HG03575 (cell line): Measurements from ENCODE around the gene ST3GAL3.

Source experiments
- ATAC-seq: cut with Tn5 transposase; IDR thresholded peaks from one replicate; pipeline ENCODE4 v1.9.1; 2021; ENCODE audit not compliant: unreplicated experiment, insufficient number of reproducible peaks, low FRiP score; ENCODE audit errors: extremely low read depth

The ST3GAL3 gene

DNA sequence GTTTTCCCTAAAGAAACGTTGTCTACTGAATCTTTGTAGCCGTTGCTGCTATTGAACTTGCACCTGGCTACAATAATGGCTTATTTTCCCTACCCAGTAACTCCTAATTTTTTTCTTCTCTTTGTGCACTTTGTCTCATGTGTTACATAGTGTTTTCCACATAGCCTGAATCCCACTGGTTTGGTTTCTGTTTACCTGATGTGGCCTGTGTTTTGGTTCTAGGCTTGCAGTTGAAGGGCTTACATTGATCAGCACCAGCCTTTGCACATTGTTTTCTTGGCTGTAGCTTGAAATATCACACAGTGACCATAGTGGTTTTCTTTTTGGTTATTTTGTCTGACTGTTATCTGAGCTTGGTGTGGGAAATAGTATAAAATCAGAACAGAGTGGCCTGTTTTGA is 29.5 kb downstream of the ST3GAL3 start:
- no peak for ATAC-seq

DNA sequence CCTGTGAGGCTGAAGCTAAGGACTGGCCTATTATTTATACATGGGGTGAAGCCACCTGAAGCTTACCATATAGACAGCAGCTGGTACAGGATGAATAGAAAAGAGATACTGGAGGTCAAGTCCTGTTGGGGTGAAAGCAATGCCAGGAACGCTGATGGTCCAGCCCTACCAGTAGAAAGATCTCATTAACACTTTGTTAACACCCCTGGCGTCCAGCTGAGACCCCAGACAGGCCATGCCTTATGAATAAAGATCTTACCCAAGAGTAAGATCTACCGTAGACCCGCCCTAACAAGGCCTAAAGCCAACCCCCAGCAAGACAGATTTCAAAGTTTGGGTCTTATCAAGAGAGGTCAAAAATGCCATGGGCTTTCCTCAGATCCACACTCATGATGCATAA is 34.7 kb downstream of the ST3GAL3 start:
- no peak for ATAC-seq

DNA sequence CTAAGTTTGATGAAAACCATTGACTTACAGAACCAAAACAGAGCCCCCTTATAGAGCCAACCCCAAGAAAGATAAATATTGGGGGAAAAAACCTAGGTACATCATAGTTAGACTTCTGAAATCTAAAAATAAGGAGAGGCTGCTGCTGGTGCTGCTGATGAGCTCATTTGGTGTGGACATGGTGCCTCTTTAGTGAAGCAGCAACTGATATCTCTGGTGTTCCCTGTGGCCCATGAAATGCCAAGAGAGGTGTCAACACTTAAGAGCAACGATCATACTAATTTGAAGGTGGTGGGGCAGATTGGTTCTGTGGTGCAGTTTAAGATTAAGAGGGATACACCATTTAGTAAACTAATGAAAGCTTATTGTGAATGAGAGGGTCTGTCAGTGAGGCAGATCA is 35.9 kb downstream of the ST3GAL3 start:
- ATAC-seq, result no peak

DNA sequence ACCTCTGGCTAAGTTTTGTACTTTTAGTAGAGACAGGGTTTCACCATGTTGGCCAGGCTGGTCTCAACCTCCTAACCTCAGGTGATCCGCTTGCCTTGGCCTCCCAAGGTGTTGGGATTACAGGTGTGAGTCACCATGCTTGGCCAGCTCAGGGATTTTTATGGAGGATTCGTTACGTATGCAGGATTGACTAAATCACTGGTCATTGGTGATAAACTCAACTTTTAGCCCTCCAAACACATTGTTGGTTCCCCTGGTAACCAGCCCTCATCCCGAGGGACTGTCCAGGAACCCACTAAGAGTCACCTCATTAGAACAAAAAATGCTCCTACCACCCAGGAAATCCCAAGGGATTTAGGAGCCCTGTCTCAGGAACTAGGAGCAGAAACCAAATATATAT is 40.4 kb downstream of the ST3GAL3 start:
- no peak for ATAC-seq

DNA sequence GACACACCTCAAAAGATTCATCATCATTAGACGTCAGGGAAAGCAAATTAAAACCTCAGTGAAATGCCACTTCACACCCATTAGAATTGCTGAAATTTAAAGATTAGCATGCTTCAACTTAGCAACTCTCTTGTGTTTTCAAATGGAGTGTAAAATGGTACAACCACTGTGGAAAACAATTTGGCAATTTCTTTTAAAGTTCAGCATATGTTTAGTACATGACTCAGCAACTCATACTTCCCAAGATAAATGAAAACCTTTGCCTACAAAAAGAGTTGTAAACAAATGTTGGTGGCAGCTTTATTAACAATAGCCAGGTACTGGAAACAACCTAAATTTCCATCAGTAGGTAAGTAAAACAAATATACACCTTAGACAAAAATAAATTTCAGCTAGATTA is 42.7 kb downstream of the ST3GAL3 start:
- ATAC-seq, result no peak

DNA sequence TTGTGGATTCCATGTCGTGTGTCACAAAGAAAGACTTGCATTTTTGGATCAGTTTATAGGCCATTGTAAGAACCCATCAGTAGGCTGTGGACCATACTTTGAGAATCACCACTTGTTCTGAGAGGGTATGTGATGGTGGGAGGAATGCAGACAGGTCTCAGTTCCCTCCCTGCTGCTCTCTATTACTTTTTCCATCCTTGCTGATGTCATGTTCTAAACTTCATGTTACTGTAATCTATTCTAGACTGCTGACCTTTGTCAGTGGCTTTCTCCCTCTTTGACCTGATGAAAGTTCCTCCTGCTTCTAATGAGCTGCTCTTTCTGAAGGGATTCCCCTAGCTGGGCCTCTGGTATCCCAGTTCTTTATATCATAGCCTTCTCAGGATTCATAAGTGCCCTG is 46.1 kb downstream of the ST3GAL3 start:
- ATAC-seq, result no peak

DNA sequence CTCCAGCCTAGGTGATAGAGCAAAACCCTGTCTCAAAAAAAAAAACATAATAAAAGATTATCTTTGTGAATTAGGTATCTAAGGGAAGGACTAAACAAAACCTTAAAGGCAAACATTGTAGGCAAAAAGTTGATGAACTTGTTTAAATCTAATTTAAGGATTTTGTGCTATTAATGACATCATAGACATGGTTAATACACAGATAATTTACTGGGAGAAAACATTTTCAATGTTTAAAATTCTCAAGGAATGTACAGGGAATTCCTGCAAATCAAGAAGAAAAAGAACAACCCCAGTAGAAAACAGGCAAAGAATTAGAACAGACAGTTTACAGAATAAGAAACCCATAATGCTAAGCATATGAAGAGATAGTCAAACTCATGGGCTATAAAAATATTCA is 47.6 kb downstream of the ST3GAL3 start:
- ATAC-seq, result no peak

DNA sequence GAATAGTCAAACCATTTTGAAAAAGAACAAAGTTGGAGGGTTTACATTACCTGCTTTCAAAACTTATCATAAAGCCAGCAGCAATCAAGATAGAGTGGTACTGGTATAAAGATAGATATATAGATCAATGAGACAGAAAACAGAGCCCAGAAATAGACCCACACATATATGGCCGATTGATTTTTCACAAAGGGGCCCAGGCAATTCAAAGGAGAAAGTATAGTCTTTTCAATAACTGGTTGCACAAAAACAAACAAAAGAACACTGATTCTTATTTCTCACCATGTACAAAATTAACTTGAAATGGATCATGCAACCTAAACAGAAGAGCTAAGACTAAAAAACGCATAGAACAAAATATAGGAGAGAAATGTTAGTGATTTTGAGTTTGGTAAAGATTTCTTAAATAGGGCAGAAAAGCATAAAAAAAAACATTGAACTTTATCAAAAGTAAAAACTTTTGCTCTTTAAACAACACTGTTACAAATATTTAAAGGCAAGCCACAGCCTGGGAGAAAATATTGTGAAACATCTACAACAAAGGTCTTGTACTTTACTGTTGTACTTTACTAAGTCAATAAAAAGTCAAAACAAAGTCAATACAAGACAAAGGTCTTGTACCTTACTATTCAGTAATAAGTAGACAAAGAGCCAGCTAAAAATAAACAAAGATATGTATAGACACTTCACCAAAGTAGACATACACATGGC is 50.2 kb downstream of the ST3GAL3 start:
- ATAC-seq, result no peak

DNA sequence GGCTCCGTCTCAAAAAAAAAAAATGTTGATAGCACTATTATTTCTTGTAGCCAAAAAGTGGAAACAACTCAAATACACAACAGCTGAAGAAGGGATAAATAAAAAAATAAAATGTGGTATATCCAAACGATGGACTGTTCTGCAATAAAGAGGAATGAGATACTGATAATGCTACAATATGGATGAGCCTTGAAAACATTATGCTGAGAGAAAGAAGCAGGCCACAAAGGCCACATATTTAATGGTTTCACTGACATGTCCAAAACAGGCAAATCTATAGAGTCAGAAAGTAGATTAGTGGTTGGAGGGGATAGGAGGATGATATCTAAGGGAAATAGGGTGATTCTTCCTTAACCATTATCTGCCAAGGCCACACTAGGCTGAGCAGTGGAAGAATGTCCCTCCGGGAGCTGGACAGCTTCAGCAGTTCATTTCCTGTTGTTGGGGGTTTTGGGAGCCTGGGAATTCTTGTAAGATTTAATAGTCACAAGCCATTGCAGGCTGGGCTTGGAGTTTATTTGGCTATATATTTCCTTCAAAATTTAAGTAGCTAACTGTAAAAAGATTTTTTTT is 53.5 kb downstream of the ST3GAL3 start:
- no peak for ATAC-seq

DNA sequence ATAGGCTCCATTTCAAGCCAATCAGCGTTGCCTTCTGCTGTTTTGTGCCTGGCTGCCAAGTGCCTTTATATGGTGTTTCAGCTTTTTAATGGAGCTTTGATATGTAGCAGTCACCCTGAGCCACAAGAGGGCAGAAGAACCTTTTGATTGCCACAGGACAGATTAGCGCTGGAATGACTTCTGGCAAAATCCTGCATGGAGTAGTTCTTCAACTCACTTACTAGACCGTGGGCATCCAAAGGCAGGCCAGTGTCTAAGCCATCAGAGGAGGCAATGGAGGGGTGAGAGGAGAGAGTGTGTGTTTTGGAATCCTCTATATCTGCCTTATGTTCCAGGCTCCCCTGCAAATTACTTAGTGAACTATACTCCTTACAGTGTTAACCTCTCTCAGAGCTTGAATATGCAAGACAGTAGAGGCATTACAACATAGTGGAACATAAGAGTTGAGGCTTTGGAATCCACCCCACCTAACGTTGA is 56.2 kb downstream of the ST3GAL3 start:
- ATAC-seq, result no peak

DNA sequence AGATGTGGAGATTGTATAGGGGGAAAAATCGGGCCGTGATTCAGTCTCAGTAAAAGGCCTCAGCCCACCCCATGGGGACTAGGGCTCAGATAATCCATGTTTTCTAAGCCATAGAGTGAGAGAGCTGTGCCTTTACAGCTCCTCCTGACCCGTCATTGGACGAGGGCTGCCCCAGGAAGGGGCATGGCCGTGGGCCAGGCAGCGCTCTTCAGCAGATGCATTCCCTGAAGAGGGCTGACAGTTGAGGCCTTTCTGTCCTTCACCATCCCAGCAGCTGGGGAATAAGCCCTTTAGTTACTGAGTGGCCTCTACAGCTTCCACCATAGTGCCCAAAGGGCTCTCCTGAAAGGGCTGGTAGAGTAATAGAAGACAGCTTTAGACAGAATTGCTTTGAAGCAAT is 57.2 kb downstream of the ST3GAL3 start:
- ATAC-seq, result no peak

DNA sequence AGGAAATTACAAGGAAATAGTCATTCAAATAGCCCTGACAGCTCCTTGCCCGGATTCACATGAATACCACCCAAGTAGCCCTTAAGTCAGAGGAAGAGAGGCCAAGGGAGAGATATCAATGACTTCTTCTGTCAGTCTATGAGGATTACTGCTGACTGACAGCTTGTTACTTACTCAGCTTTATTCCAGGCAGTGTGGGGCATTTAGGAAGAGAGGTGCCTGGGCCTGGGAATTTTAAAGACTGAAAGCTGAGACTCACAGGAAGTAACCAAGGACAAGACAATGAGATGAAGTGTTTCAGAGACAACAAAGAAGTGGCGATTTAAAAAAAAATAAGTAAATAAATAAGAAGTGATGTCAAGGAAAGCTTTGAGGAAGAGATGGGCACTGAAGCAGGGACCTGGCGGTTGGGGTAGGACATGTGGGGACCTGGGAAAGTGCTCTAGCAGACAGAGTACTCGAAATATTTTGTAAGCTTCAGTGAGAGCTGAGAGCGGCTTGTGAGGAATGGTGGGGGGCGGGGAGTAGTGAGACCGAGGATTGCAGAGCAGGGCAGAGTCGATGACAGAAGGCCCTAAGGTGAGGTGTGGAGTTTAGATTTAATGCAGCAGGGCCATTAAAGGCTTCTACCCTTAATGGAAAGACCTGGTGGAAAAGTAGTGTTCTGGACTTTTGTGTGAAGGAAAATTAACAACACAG is 58.9 kb downstream of the ST3GAL3 start:
- no peak for ATAC-seq

DNA sequence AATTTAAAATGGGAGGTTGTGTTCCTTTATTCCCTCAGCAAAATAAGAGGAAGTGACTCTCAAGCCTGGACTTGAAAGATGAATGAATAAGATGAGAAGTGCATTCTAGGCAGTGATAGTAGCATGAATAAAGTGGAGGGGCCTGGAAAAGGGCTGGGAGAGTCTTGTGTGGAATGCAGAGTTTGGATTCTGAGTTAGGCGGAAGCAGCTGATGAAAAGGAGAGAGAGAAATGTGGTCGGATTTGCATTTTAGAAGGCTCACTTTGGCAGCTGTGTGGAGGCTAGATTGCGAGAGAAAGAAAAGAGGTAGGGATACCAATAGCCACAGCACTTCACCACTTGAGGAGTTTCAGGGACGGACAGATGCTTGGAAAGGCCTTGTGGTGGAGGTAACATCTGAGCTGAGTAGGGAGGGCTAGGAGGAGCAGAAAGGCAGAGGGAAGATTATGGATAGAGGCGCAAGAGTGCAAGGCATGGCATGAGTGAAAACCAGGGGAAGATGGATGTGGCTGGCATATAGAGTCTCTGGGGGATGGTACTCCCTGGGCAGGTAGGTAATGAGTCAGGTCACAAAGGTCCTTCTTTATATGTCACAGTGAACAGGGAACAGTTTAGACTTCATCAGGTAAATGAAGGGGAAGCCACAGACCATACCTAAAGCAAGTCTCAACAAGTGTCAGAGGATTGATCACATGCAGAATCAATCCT is 59.6 kb downstream of the ST3GAL3 start:
- no peak for ATAC-seq

DNA sequence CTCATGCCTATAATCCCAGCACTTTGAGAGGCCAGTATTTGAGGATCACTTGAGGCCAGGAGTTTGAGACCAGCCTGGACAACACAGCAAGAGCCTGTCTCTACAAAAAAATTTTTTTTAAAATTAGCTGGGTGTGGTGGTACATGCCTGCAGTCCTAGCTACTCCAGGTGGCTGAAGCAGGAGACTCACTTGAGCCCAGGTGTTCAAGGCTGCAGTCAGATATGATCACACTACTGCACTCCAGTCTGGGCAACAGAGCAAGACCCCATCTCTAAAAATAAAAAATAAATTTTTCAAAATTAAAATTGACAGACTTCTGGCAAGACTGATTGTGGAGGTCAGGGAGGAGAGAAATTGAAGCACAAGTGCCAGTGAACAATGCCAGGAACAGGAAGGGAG is 60.8 kb downstream of the ST3GAL3 start:
- no peak for ATAC-seq

DNA sequence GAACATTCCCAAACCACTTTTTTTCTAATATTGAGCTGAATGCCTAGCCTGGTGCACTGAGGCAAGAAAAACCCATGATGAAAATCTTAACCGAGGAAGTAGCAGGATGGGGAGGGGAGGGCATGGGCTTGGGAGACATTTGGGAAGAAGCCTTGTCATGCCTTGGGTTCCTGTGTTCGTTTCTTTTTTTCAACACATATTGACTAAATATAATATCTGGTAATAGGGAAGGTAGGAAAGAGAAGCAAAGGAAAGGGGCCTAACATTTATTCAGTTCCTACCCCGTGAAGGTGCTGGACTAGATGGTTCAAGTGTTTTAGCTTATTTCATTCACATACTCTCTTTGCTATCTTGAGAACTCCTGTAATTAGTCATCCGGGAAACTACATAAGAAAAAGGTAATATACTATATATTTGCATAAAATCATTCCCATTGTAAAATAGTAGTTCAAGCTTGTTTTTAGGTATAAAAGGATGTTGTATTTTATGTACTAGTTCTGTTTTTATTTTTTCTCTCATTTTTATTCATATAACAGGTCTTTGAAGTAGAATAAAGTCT is 62.1 kb downstream of the ST3GAL3 start:
- ATAC-seq, result no peak

DNA sequence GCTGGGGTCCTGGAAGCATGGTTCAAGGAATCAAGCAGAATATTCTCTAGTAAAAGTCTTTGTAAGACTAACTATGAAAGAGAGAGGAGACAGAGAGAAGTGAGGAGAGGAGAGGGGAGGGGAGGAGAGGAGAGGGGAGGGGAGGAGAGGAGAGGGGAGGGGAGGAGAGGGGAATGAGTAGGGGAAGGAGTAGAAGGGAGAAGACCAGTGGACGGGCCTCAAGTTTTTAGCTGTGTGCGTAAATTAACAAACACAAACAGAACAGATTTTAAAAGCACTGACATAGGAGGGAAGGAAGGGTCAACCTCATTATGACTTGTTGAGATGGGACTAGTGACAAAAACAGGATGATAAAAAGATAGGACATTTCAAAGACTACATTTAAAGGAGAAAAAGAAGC is 62.8 kb downstream of the ST3GAL3 start:
- ATAC-seq, result no peak

DNA sequence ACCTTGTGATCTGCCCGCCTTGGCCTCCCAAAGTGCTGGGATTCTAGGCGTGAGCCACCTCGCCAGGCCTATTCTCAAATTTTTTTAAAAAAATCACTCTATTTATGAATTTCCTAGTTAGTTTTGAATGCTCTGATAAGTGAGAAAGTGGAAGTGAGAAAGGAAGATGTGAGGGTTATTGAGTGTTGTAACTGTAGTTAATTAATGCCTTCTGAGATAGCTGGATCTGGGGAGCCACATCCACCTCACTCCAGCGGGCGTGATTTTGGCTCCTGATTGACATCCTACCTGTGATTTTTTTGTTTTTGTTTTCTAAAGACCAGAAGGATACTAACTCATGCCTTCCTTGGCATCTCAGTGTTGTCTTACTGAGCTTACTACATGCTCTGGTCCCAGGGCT is 65.6 kb downstream of the ST3GAL3 start:
- no peak for ATAC-seq

DNA sequence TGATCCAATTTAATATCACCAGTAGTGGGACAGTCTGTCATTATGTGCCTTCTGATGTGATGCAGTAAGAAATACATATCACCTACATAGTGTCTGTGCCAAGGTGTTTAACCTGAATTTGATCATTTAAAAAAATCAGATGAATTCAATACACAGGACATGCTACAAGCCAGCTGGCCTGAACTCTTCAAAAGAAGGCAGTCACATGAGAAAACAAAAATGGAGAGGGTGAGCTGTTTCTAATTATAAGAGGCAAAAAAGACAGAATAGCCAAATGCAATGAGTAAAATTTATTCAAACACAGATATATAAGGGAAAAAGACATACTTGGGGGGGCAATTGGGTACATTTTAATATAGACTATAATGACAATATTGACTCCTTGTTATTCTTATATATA is 66.5 kb downstream of the ST3GAL3 start:
- ATAC-seq, result no peak

DNA sequence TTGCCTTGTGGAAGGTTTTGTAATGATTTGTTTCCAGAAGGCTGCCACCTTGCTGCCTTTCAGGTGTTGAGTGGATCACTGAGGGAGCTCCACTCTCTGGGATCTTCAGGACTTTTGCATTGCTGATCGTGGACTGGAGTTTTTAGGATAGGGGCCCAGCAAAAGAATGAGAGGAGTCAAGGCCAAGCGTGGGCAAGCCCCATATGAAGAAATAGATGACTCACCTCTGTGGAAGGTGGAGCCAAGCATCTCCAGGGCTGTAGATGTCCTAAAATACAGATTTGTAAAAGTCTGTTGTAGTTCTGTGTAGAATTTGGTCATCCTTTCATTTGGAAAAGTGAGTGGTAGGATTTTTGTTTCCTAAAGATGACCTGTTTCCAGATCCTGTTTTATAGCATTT is 67.0 kb downstream of the ST3GAL3 start:
- no peak for ATAC-seq
